Mucosa of rectum (tissue), 2 donors: ENCODE measurements around the gene DGCR8.

ENCODE experiments used
- H3K27ac ChIP-seq, 2 donors: one replicate each; pipeline ENCODE4 v1.7.0; 2013; ENCODE audit warnings: inconsistent platforms in 2 of 2, low read depth in 2 of 2, low read length in 2 of 2
- H3K27me3 ChIP-seq, 2 donors: one replicate each; pipeline ENCODE4 v1.7.0; 2013; ENCODE audit warnings: low read length in 2 of 2; ENCODE audit not compliant: control insufficient read depth in 2 of 2, insufficient read depth in 2 of 2
- H3K36me3 ChIP-seq, 2 donors: one replicate each; pipeline ENCODE4 v1.7.0; 2013; ENCODE audit warnings: low read length in 2 of 2; ENCODE audit not compliant: control insufficient read depth in 2 of 2, insufficient read depth in 2 of 2
- H3K4me1 ChIP-seq, 2 donors: one replicate each; pipeline ENCODE4 v1.7.0; 2013; ENCODE audit warnings: low read length in 2 of 2, mild to moderate bottlenecking in 1 of 2; ENCODE audit not compliant: control insufficient read depth in 2 of 2, insufficient read depth in 2 of 2
- H3K4me3 ChIP-seq, 2 donors: one replicate each; pipeline ENCODE4 v1.7.0; 2013; ENCODE audit warnings: low read length in 2 of 2
- H3K9ac ChIP-seq, 2 donors: one replicate each; pipeline ENCODE4 v1.7.0; 2013; ENCODE audit warnings: low read length in 2 of 2, low read depth in 1 of 2, mild to moderate bottlenecking in 1 of 2
- H3K9me3 ChIP-seq, 2 donors: one replicate each; pipeline ENCODE4 v1.7.0; 2013; ENCODE audit warnings: low read length in 2 of 2; ENCODE audit not compliant: control insufficient read depth in 2 of 2
- donor health status: healthy.
- donor health status: Normal muscosa, but diverticular disease.

The DGCR8 gene

DNA sequence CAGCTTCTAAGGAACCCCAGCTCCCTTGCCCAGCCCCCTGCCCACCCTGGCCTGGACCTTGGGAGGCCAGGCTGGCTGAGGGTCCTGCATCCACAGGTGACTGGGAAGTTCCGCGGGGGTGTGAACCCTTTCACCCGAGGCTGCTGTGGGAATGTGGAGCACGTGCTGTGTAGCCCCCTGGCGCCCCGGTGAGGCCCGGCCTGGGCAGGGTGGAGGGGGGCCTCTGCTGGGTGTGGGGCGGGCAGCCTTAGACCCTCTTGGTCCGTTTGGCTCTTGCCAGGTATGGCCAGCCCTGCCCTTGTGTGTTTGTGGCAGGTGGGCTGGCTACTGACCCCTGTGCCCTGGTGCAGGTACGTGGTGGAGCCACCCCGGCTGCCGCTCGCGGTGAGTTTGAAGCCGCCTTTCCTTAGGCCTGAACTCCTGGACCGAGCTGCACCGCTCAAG is 60.5 kb downstream of the DGCR8 start:
- peaks cover 0 to 7% of the 10 kb centered on the region in 2 donors for H3K36me3 ChIP-seq
- H3K4me1 ChIP-seq, result peaks cover 3 to 9% of the 10 kb centered on the region in 2 donors
- H3K27me3 ChIP-seq, result no peaks in the 10 kb centered on the region
- no peaks in the 10 kb centered on the region for H3K9me3 ChIP-seq
- H3K9ac ChIP-seq, result no peak overlapping the region
- H3K4me3 ChIP-seq, result no peak overlapping the region
- H3K27ac ChIP-seq, result no peak overlapping the region

DNA sequence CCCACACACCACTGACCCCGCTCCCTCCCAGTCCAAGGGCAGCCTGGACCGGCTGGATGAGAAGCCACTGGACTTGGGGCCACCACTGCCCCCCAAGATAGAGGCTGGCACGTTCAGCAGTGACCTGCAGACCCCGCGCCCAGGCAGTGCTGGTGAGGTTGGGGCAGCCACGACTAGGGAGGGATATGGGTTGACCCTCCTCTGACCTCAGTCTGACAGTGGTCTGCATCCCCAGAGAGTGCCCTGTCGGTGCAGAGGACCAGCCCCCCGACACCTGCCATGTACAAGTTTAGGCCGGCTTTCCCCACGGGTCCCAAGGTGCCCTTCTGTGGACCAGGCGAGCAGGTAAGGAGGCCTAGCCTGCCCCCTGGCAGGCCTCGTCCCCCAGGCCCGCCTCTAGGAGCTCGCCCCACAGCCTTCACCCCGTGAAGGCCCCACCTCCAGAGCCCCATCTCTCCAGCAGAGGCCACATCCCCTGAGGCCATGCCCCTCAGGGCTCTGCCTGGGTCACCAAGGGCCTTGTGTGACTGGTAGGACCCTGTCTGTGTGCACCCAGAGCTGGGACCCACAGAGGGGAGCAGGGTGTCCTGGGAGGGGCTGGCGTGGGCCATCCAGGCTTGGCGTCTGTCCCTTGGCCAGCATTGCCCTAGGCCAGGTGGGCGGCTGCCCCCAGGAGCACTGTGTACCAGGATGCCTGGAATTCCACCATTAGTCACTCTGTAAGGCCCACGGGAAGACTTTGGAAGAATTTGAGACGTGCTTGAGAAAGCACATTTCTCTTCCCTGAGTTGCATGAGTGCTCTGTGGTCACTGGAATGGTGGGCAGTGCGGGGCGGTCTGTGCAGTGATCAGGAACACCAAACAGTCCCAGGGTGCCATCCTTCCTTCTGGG is 61.4 kb downstream of the DGCR8 start:
- Histone ChIP-seq H3K9me3 (no peaks in the 10 kb centered on the region), H3K27me3 (no peaks in the 10 kb centered on the region), H3K27ac (no peak overlapping the region), H3K4me3 (no peak overlapping the region), H3K4me1 (peaks cover 3 to 5% of the 10 kb centered on the region in 2 donors), H3K36me3 (peaks cover 0 to 7% of the 10 kb centered on the region in 2 donors), H3K9ac (no peak overlapping the region)

DNA sequence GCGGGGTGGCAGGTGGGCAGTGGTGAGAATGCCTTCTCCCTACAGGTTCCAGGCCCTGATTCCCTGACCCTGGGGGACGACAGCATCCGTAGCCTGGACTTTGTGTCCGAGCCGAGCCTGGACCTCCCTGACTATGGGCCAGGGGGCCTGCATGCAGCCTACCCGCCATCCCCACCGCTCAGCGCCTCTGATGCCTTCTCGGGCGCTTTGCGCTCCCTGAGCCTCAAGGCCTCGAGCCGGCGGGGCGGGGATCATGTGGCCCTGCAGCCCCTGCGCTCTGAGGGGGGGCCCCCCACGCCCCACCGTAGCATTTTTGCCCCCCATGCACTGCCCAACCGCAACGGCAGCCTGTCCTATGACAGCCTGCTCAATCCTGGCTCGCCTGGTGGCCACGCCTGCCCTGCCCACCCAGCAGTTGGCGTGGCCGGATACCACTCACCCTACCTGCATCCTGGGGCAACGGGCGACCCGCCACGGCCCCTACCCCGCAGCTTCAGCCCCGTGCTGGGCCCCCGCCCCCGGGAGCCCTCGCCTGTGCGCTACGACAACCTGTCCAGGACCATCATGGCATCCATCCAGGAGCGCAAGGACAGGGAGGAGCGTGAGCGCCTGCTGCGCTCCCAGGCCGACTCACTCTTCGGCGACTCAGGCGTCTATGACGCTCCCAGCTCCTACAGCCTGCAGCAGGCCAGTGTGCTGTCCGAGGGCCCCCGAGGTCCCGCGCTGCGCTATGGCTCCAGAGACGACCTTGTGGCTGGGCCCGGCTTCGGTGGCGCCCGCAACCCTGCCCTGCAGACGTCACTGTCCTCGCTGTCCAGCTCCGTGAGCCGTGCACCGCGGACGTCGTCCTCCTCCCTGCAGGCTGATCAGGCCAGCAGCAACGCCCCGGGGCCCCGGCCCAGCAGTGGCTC is 62.9 kb downstream of the DGCR8 start:
- Histone ChIP-seq H3K4me1 (no peaks in the 10 kb centered on the region), H3K4me3 (no peak overlapping the region), H3K9ac (no peak overlapping the region), H3K27me3 (no peaks in the 10 kb centered on the region), H3K36me3 (peaks cover 0 to 7% of the 10 kb centered on the region in 2 donors), H3K9me3 (no peaks in the 10 kb centered on the region), H3K27ac (no peak overlapping the region)

DNA sequence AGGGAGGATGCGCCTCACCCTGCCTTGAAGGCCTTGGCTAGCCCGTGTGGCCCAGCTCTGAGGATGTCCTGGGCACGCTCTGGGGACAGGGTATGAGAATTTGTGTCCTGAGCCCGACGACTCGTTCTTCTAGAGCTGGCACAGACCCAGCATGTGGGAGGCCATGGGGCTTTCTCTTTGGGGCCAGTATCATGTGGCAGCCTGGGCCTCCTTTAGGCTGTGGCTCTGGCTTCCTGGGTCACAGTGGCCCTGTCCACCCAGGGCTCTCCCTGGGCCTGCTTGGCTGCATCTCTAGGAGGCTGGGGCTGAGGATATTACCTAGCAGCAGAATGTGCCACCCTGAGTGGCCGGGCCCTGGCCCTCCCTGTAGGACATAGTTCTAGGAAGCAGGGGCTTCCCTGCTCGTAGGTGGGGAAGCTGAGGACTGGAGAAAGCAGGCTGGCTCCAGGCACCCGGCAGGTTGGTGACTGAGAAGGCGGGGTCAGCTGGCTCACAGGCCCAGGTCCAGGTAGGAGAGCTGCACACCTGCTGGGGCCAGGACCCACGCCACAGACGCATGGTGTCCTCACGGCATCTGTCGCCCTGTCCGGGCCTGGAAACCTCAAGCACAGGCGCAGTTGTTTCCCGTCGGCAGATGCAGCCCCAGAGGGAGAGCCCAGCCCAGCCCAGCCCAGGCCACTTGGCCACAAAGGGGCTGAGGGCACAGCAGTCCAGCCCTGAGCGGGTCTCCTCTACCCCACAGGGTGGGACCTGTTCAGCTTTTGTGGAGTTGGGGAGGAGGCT is 64.0 kb downstream of the DGCR8 start:
- peaks cover 0 to 7% of the 10 kb centered on the region in 2 donors for H3K36me3 ChIP-seq
- H3K27ac ChIP-seq, result no peak overlapping the region
- H3K4me1 ChIP-seq, result no peaks in the 10 kb centered on the region
- no peaks in the 10 kb centered on the region for H3K27me3 ChIP-seq
- H3K9me3 ChIP-seq, result no peaks in the 10 kb centered on the region
- no peak overlapping the region for H3K9ac ChIP-seq
- H3K4me3 ChIP-seq, result no peak overlapping the region

DNA sequence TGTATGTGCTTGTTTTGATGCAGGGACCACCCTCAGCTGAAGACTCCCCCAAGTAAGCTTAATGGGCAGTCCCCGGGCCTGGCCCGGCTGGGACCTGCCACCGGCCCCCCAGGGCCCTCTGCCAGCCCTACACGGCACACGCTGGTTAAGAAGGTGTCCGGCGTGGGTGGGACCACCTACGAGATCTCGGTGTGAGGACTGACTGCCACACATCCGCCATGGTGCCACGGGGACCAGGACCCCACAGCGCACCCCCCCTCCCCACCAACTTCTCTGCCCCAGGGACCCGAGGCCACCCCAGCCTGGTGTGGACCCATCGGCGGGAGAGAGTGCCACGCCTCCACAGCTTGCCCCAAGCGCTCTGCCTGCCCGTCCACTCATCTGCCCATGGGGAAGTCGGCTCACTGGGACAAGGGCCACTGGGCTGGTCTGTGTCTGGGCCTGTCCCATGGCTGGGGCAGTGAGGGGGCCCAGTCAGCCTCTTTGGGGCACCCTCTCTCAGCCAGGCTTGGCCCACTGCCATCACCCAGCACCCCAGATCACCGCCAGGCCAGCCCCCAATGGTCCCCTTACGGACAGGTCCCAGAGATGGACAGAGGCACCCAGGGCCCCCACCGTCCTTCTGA is 65.3 kb downstream of the DGCR8 start:
- no peaks in the 10 kb centered on the region for H3K36me3 ChIP-seq

DNA sequence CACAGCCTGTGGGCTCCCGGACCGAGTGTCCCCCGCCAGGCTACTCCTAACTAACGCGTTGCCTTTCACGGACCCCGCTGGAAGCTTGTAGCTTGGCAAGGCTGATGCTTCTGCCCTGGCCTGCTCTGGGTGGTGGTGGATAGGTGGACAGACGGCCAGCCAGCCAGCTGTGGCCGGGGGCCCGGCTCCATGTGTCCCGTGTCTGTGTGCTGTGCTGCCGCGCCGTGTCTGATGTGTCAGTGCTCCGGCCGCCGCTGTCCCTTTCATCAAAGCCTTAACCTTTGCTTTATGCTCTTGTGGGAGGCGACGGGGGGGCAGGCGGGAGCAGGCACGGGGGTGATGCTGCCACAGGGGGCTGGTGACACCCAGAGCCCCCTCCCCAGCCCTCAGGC is 65.8 kb downstream of the DGCR8 start:
- Histone ChIP-seq H3K27ac (no peak overlapping the region), H3K36me3 (no peaks in the 10 kb centered on the region), H3K4me3 (no peak overlapping the region), H3K9me3 (no peaks in the 10 kb centered on the region), H3K4me1 (no peaks in the 10 kb centered on the region), H3K27me3 (no peaks in the 10 kb centered on the region), H3K9ac (no peak overlapping the region)

More for the DNA sequence above, 65.3 kb downstream of the DGCR8 start:
- Histone ChIP-seq H3K4me1 (no peaks in the 10 kb centered on the region), H3K4me3 (no peak overlapping the region), H3K9ac (no peak overlapping the region), H3K27me3 (no peaks in the 10 kb centered on the region), H3K27ac (no peak overlapping the region), H3K9me3 (no peaks in the 10 kb centered on the region)

DNA sequence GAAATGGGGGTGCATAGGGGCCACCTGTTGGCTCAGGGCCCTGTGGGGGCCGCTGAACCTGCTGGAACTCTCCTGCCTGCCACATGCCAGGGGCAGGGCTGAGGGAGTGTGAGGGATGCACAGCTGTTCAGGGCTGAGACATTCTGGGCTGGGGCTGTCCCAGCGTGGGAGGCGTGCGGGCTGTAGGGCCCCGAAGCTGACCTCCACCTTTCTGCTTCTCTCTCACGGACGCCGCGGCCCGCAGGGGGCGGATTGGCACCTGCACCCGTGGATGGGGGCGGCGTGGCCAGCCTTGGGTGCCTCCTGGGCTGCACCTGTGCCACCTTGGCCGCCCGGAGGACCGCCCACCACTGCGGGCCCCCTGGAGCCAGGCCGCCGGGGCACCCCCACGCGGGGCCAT is 66.7 kb downstream of the DGCR8 start:
- no peak overlapping the region for H3K4me3 ChIP-seq
- no peaks in the 10 kb centered on the region for H3K9me3 ChIP-seq
- no peaks in the 10 kb centered on the region for H3K4me1 ChIP-seq
- no peak overlapping the region for H3K27ac ChIP-seq
- no peaks in the 10 kb centered on the region for H3K27me3 ChIP-seq
- no peak overlapping the region for H3K9ac ChIP-seq
- H3K36me3 ChIP-seq, result no peaks in the 10 kb centered on the region

DNA sequence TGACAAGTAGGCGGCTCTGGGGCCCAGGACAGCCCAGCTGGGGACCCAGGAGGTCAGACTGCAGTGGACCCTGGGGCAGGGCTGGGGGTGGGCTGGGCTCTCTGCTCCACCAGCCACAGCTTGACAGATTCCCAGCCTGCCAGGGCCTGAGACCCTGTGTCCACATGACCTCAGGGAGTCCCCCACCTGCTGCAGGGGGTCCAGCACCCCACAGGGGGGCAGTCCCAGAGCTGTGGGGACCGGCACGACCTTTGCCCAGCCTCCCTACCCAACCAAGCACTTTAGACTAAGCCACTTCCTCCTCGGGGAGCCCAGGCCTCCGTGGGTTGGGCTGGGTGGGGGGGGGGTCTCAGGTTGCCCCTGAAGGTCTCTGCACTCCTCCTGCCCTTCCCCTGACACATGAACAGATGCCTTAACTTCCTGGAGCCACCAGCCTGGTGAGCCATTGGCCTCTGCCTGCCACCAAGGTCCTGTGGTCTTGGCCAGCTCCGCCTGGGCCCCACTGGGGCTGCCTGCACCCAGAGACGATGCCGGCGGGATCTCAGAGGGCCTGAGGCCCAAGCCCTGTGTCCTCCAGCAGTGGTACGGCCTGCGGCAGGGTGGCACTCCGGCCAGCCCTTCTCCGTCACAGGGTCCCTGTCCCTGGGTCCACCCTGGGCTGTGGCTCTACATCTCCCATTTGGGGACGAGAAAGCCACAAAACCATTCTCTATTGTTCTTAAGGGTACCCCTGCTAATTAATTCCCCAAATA is 67.4 kb downstream of the DGCR8 start:
- H3K9ac ChIP-seq, result no peak overlapping the region
- no peak overlapping the region for H3K27ac ChIP-seq
- no peaks in the 10 kb centered on the region for H3K4me1 ChIP-seq
- no peak overlapping the region for H3K4me3 ChIP-seq
- H3K36me3 ChIP-seq, result no peaks in the 10 kb centered on the region
- H3K9me3 ChIP-seq, result no peaks in the 10 kb centered on the region
- no peaks in the 10 kb centered on the region for H3K27me3 ChIP-seq

DNA sequence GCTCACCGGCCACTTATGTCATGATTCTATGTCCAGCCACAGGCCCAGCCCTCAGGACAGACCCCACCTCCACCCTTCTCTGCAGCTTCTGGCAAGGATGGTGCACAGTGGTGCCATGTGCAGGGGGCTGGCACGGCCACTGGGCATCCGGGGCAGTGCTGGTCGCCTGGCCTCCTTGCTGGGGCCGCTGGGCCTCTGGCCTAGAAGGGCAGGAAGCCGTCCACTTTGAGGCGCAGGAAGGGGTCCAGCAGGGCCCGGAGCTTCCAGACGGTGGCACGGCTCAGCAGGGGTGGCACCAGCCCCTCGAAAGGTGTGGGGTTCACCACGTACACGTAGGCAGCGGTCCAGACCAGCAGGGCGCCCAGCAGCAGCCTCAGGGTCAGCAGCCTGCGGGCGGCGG is 68.4 kb downstream of the DGCR8 start:
- no peaks in the 10 kb centered on the region for H3K36me3 ChIP-seq

More for the DNA sequence above, 68.4 kb downstream of the DGCR8 start:
- Histone ChIP-seq H3K27me3 (no peaks in the 10 kb centered on the region), H3K9me3 (no peaks in the 10 kb centered on the region), H3K9ac (no peak overlapping the region), H3K27ac (no peak overlapping the region), H3K4me1 (no peaks in the 10 kb centered on the region), H3K4me3 (no peak overlapping the region)
